GM12892 (cell line): ENCODE results near the gene CD207.

Source experiments
- POLR2A ChIP-seq: IDR thresholded peaks from 2 replicates; pipeline ENCODE4 v1.6.1; 2011; ENCODE audit warnings: low read depth, low read length, control low read depth
- POLR2AphosphoS5 ChIP-seq: IDR thresholded peaks from 2 replicates; pipeline ENCODE4 v1.6.1; 2011; ENCODE audit warnings: low read depth, low read length, control low read depth
- TAF1 ChIP-seq: IDR thresholded peaks from 2 replicates; pipeline ENCODE4 v1.6.1; 2011; ENCODE audit warnings: low read depth, mild to moderate bottlenecking, control low read depth, low read length, borderline replicate concordance

DNA sequence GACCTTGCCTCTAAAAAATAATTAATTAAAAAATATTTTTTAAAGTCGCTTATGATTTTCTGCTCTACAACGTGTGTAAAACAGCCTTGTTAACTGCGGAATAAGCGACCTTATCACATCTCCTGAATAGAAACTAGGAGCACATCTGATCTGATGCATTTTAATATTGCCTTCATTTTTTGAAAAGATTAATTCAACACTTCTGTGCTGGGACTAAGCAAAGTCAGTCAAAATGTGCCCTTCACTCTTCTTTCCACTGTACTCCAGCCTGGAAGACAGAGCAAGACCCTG lies 27.8 kb downstream of the CD207 start:
- TF ChIP-seq POLR2A (no peak), POLR2AphosphoS5 (no peak), TAF1 (no peak)
